Right renal pelvis (tissue), 4 donors: ENCODE measurements around the gene BRD4. TPM values are rescaled to one million over a fixed set of nuclear protein-coding genes. Genes with fewer than 3 reads are reported as not detected.
A peak's percentile ranks its signal among the peaks of the same experiment; 100 is the strongest.

ENCODE experiments used
- DNase-seq, 4 donors: peaks; one replicate each; pipeline ENCODE4 v3.0.0-alpha.2; 2013; ENCODE audit warnings: low read depth in 4 of 4, low spot score in 3 of 4, missing footprints in 1 of 4
- polyA plus RNA-seq, 4 donors: library from polyadenylated mRNA; unstranded; fragments of 120-200 nt; gene quantifications; one replicate each; pipeline ENCODE4 v1.2.1, GENCODE V29; 2013; ENCODE audit not compliant: insufficient read length in 4 of 4

Gene BRD4
- polyA plus RNA-seq, 4 donors, result 48.5 to 60.5 (median 49.2) TPM

DNA sequence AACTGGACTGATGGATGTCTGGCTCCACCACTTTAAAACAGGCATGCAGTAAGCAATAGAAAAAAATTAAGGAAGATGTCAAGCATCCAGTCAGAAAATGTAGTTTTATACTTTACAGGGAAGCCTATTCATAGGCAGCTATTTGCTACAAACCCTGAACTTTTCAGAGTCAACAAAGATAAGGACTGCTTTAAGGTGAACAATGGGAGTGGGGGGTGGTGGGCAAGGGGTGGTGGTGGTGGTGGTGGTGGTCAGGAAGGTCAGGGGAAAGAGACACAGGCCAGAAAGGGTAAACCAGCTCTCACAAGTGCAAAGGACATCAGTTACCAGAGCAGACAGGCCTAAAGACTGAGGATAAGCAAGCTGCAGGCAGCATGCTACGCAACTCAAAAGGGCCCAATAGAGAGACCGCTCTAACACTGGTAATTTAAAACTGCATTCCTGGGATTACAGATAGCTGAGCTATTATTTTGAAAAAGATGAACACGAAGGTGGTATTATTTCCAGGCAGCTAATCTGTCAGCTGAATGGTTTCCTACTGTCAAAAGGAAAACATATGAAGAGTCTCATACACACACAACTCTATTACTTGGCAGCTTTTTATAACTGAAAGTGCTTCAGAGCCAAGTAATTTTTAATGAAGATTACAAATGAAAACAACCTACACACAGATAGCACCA, 14.8 kb downstream of the BRD4 start:
- DNase-seq, result no peak

DNA sequence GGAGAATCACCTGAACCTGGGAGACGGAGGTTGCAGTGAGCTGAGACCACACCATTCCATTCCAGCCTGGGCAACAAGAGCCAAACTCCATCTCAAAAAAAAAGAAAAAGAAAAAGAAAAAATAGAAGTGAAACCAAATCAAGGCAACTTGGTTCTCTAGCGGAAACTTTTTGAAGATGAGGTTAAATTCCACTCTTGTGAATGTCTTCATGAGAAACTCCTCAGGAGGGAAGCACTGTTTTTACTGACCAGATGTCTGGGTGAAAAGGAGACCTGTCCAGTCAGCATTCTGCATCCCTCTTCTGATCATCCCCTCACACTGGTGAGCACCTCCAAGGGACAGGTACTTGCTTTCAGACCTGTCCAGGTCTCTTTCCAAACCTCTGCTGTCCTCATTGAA, 15.8 kb downstream of the BRD4 start:
- DNase-seq, result no peak

DNA sequence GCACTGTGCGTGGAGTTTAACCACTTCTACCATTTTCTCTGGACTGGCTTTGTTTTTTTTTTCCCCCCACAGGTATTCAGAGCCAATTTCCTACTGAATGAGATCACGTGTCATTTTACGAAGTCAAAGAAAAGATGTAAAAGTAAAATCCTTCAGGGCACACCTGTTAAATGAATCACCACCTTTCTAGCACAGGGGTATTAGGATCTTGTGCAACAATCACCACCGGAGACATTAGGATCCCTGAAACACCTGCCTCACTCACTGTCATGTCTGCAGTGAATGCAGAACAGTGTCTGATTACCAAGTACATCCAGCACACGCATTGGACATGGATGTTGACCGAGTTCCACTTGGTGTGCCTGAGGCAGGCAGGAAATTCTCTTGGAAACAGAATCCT, 17.2 kb downstream of the BRD4 start:
- no peak for DNase-seq

GRCh38 chr19:15313649-15314279, 18.6 kb downstream of the BRD4 start:
- no peak for DNase-seq

DNA sequence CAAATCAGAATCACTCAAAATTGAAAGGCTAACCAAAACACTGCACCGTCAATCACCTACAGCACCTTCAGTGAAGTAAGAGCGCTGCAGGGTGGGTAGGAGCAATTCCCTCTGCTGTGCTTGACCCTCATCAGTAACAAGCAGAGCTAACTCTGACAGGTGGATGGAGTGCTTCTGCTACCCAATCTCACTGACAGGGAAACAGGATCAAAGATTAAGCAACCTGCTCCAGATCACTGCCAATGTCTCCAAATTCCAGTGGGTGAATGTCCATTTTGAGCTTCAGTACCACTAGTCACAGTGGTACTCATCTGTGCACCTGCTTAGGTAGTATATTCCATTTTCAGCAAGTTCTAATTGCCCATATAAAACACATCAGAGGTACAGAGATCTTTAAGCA, 25.2 kb downstream of the BRD4 start:
- DNase-seq, result no peak

GRCh38 chr19:15305582-15306334, 26.6 kb downstream of the BRD4 start:
- DNase-seq, result no peak

- DNase-seq, result no peak
These were observed 28.1 kb downstream of the BRD4 start for GRCh38 chr19:15304140-15304705.

DNA sequence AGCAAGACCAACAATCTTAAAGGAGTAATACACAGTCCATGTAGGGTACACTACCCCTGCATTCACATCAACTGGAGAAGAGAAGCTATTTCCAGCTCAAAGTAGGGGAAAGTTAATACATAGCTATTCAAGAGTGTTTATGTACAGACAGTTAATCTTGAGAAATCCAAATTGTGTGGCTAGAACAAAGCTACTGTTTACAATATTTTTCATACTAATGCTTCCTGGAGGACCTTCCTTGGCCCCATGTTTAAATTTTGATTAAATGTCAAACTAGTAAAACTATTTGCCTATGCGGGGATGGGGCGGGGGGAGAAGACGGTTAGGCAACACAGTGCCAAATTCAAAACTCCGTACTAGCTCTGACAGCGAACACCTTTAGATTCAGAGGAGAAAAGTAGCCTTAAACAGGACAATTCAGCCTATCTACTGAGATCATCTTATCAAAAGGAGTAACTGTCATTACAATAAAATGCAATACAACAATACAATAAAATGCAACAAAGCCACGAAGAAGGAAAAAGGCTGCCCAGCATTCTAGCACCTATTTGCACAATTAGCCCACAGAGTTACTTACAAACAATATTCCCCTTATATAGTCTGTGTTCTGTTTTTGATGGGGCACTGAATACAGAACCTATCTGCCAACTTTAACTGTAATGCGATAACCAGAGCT, 29.1 kb downstream of the BRD4 start:
- no peak for DNase-seq

GRCh38 chr19:15300533-15301197, 31.7 kb downstream of the BRD4 start:
- DNase-seq, result no peak

DNA sequence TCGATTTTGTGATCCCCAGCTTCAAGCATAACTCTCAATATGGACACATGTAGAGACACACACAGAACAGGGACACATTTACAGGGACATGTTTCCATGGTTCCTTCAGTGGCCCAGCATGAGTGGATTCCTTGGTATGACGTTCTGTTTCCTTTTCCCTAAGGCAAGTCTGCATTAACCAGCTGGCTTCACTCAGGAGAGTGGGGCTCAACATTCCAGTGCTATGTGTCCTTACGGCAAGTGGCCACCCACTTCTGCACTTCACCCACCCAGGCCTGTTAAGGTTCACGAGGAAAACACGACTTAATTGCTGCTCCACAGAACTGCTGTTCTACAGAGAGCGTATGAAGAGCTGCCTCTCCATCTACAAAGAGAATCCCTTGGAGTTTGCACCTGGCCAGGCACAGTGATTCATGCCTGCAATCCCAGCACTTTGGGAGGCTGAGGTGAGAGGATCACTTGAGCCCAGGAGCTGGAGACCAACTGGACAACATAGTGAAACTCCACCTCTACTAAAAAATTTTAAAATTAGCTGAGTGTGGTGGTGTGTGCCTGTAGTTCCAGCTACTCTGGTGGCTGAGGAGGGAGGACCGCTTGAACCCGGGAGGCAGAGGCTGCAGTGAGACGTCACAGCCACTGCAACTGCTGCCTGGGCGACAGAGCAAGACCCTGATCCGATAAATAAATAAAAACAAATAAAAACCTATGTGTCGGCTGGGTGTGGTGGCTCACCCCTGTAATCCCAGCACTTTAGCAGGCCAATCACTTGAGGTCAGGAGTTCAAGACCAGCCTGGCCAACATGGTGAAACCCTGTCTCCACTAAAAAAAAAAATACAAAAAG, 32.5 kb downstream of the BRD4 start:
- no peak for DNase-seq

- DNase-seq, result no peak
These were observed 33.3 kb downstream of the BRD4 start for GRCh38 chr19:15298847-15299567.

- DNase-seq, result peak in 2 of 4 donors; percentile 38 to 54
These were observed 34.7 kb downstream of the BRD4 start for GRCh38 chr19:15297416-15298224.

DNA sequence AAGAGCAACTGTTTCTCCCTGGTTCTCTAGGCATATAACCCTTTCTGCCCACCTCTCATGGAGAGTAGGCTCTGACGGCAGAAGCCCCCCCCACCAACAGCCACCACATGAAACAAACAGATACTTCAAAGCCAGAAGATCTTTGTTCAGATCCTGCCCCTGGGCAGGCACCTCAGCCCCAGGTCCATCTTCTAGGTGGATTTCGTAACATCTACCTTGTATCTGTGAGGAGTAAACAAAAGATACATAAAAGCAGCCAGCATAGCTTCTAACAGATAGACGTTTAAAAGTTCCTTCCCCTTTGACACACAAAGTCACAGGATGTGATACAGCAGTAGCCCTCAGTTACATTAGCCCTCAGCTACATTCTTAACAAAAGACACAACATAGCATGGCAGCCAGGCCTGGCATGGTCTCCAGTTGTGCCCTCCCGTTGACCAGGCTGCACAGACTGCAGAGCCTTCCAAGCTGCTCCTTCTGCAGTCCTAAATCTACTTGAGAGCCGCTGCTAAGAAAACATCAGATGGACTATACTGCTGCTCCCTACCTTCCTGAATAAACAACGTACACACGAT, 35.4 kb downstream of the BRD4 start:
- DNase-seq, result no peak

GRCh38 chr19:15296353-15296752, 36.0 kb downstream of the BRD4 start:
- no peak for DNase-seq

- DNase-seq, result no peak
These were observed 37.8 kb downstream of the BRD4 start for GRCh38 chr19:15294561-15294990.

GRCh38 chr19:15293781-15294491, 38.4 kb downstream of the BRD4 start:
- no peak for DNase-seq
